Stimulated activated CD4-positive, alpha-beta T cell treated with anti-CD3 and anti-CD28 coated beads, Interleukin-12 subunit alpha, Interleukin-12 subunit beta, amount 100 ng/mL, for 48 hours (primary cell): ENCODE measurements around the gene IPO11.
"Not testable (repeated sequence)": the region's sequence is repeated elsewhere in the genome, so short reads cannot be mapped to it uniquely, and the experiment has no call there.

Source experiments
- DNase-seq, 3 donors: peaks; one replicate each; pipeline ENCODE4 v3.0.0-alpha.2; 2020; ENCODE audit warnings: low read depth in 2 of 3, low spot score in 1 of 3

IPO11 gene

GRCh38 chr5:62640446-62640845, 227.9 kb downstream of the IPO11 start:
- no peak for DNase-seq

GRCh38 chr5:62642468-62642867, 229.9 kb downstream of the IPO11 start:
- DNase-seq, result no peak

- DNase-seq, result no peak
These were observed 231.2 kb downstream of the IPO11 start for GRCh38 chr5:62643556-62644451.

GRCh38 chr5:62645223-62645622, 232.7 kb downstream of the IPO11 start:
- no peak for DNase-seq

- DNase-seq, result no peak
These were observed 234.7 kb downstream of the IPO11 start for GRCh38 chr5:62647241-62647640.

- no peak for DNase-seq
These were observed 236.5 kb downstream of the IPO11 start for GRCh38 chr5:62649025-62649424.

- DNase-seq, result no peak
These were observed 237.0 kb downstream of the IPO11 start for GRCh38 chr5:62649476-62650113.

GRCh38 chr5:62650197-62650596, 237.6 kb downstream of the IPO11 start:
- no peak for DNase-seq

- DNase-seq, result no peak
These were observed 239.7 kb downstream of the IPO11 start for GRCh38 chr5:62652225-62652624.

- no peak for DNase-seq
These were observed 240.7 kb downstream of the IPO11 start for GRCh38 chr5:62653001-62653863.

GRCh38 chr5:62653864-62654575, 241.5 kb downstream of the IPO11 start:
- no peak for DNase-seq

GRCh38 chr5:62657772-62658171, 245.2 kb downstream of the IPO11 start:
- DNase-seq, result not testable (repeated sequence)

GRCh38 chr5:62661126-62661525, 248.6 kb downstream of the IPO11 start:
- DNase-seq, result no peak

GRCh38 chr5:62662521-62662920, 250.0 kb downstream of the IPO11 start:
- no peak for DNase-seq

GRCh38 chr5:62671479-62671878, 258.9 kb downstream of the IPO11 start:
- no peak for DNase-seq

- not testable (repeated sequence) for DNase-seq
These were observed 264.0 kb downstream of the IPO11 start for GRCh38 chr5:62676596-62676995.
